ENCODE data around the gene TM9SF1.

TM9SF1 gene

GRCh38 chr14:24198814-24199524, 3.7 kb upstream of the TM9SF1 start:
- no peak overlapping the region for H3K9ac ChIP-seq (ENCODE audit: low read length)
- H3K4me3 ChIP-seq (ENCODE audit: low read depth, low read length, poor library complexity, severe bottlenecking): no peak overlapping the region
- H3K36me3 ChIP-seq (ENCODE audit: insufficient read depth, low read length): peaks cover 40% of the 10 kb centered on the region
- no peaks in the 10 kb centered on the region for H3K9me2 ChIP-seq (ENCODE audit: low read depth, low read length)
- H3K4me1 ChIP-seq (ENCODE audit: insufficient read depth, low read length, severe bottlenecking): peaks cover 29% of the 10 kb centered on the region
- no peaks in the 10 kb centered on the region for H3F3A ChIP-seq (ENCODE audit: insufficient read depth, low read length)
- H2AFZ ChIP-seq (ENCODE audit: low read length): no peak overlapping the region
- no peak overlapping the region for H3K4me2 ChIP-seq (ENCODE audit: low read length)
- H4K20me1 ChIP-seq (ENCODE audit: insufficient read depth, low read length): no peaks in the 10 kb centered on the region
- no peaks in the 10 kb centered on the region for H3K79me2 ChIP-seq (ENCODE audit: insufficient read depth, low read length)
- H3K27me3 ChIP-seq (ENCODE audit: insufficient read depth, low read length): no peaks in the 10 kb centered on the region
- no peak for TF ChIP-seq EZH2 (IDR thresholded peaks at IDR 0.05; ENCODE audit: borderline replicate concordance, low read length)
- TF ChIP-seq CTCF (IDR thresholded peaks at IDR 0.05; ENCODE audit: low read length): no peak
- H3K27ac ChIP-seq (ENCODE audit: low read depth, low read length, poor library complexity, severe bottlenecking): no peak overlapping the region
- H3K9me3 ChIP-seq (ENCODE audit: low read length): peaks cover 5% of the 10 kb centered on the region; the same call in 1 of the 2 replicates

- H3K9me3 ChIP-seq (ENCODE audit: low read length): peaks cover 5% of the 10 kb centered on the region; the same call in 1 of the 2 replicates
- H3K36me3 ChIP-seq (ENCODE audit: insufficient read depth, low read length): peaks cover 41% of the 10 kb centered on the region
- no peaks in the 10 kb centered on the region for H4K20me1 ChIP-seq (ENCODE audit: insufficient read depth, low read length)
- no peak overlapping the region for H2AFZ ChIP-seq (ENCODE audit: low read length)
- H3K27ac ChIP-seq (ENCODE audit: low read depth, low read length, poor library complexity, severe bottlenecking): peak overlapping the region; percentile 92
- peak overlapping the region; percentile 89 for H3K4me3 ChIP-seq (ENCODE audit: low read depth, low read length, poor library complexity, severe bottlenecking)
- H3K4me1 ChIP-seq (ENCODE audit: insufficient read depth, low read length, severe bottlenecking): peaks cover 29% of the 10 kb centered on the region
- H3F3A ChIP-seq (ENCODE audit: insufficient read depth, low read length): no peaks in the 10 kb centered on the region
- no peak for TF ChIP-seq CTCF (IDR thresholded peaks at IDR 0.05; ENCODE audit: low read length)
- no peak for TF ChIP-seq EZH2 (IDR thresholded peaks at IDR 0.05; ENCODE audit: borderline replicate concordance, low read length)
- H3K27me3 ChIP-seq (ENCODE audit: insufficient read depth, low read length): no peaks in the 10 kb centered on the region
- H3K4me2 ChIP-seq (ENCODE audit: low read length): peak overlapping the region; percentile 97
- H3K9me2 ChIP-seq (ENCODE audit: low read depth, low read length): no peaks in the 10 kb centered on the region
- no peaks in the 10 kb centered on the region for H3K79me2 ChIP-seq (ENCODE audit: insufficient read depth, low read length)
- H3K9ac ChIP-seq (ENCODE audit: low read length): peak overlapping the region; percentile 96
Measured at GRCh38 chr14:24197056-24197450, 1.8 kb upstream of the TM9SF1 start.

GRCh38 chr14:24196071-24197055, 1.1 kb upstream of the TM9SF1 start:
- Histone ChIP-seq H3K9me3 (ENCODE audit: low read length) (peaks cover 4% of the 10 kb centered on the region; the same call in 1 of the 2 replicates), H3K9me2 (ENCODE audit: low read depth, low read length) (no peaks in the 10 kb centered on the region), H2AFZ (ENCODE audit: low read length) (no peak overlapping the region), H3F3A (ENCODE audit: insufficient read depth, low read length) (no peaks in the 10 kb centered on the region), H3K4me2 (ENCODE audit: low read length) (peak overlapping the region; percentile 97), H3K79me2 (ENCODE audit: insufficient read depth, low read length) (no peaks in the 10 kb centered on the region), H3K4me3 (ENCODE audit: low read depth, low read length, poor library complexity, severe bottlenecking) (peak overlapping the region; percentile 89), H3K27me3 (ENCODE audit: insufficient read depth, low read length) (no peaks in the 10 kb centered on the region), H3K4me1 (ENCODE audit: insufficient read depth, low read length, severe bottlenecking) (peaks cover 29% of the 10 kb centered on the region), H3K9ac (ENCODE audit: low read length) (peak overlapping the region; percentile 96), H3K27ac (ENCODE audit: low read depth, low read length, poor library complexity, severe bottlenecking) (peak overlapping the region; percentile 92), H3K36me3 (ENCODE audit: insufficient read depth, low read length) (peaks cover 39% of the 10 kb centered on the region), H4K20me1 (ENCODE audit: insufficient read depth, low read length) (no peaks in the 10 kb centered on the region)
- TF ChIP-seq CTCF (IDR thresholded peaks at IDR 0.05; ENCODE audit: low read length) (no peak), EZH2 (IDR thresholded peaks at IDR 0.05; ENCODE audit: borderline replicate concordance, low read length) (no peak)
